RCC 7860 (cell line): ENCODE measurements around the gene ZNF407.

ENCODE experiments used
- DNase-seq: peaks from one replicate; pipeline ENCODE4 v3.0.0-alpha.2; 2015; ENCODE audit warnings: low spot score
- FAIRE-seq: peaks from 2 replicates; lab custom pipeline; 2012; peaks lifted over from hg19 to GRCh38; lab: Jason Lieb, UNC

Gene ZNF407

GRCh38 chr18:74775239-74775638 lies 177.6 kb downstream of the ZNF407 start:
- FAIRE-seq (no peak), DNase-seq (no peak)

- DNase-seq (no peak), FAIRE-seq (no peak)
Observed at GRCh38 chr18:74778191-74778847, 180.6 kb downstream of the ZNF407 start.

- FAIRE-seq (no peak), DNase-seq (no peak)
Observed at GRCh38 chr18:74784752-74785151, 187.1 kb downstream of the ZNF407 start.

- DNase-seq (no peak), FAIRE-seq (no peak)
Observed at GRCh38 chr18:74785632-74786031, 188.0 kb downstream of the ZNF407 start.

GRCh38 chr18:74788657-74789056 lies 191.0 kb downstream of the ZNF407 start:
- FAIRE-seq (peak; percentile 37), DNase-seq (no peak)

- FAIRE-seq (no peak), DNase-seq (no peak)
Observed at GRCh38 chr18:74789078-74789477, 191.4 kb downstream of the ZNF407 start.

GRCh38 chr18:74790451-74790850 lies 192.8 kb downstream of the ZNF407 start:
- FAIRE-seq: no peak
- no peak for DNase-seq

GRCh38 chr18:74791501-74792194 lies 194.0 kb downstream of the ZNF407 start:
- FAIRE-seq (no peak), DNase-seq (no peak)

GRCh38 chr18:74793746-74794145 lies 196.1 kb downstream of the ZNF407 start:
- FAIRE-seq (no peak), DNase-seq (no peak)

GRCh38 chr18:74795751-74796150 lies 198.1 kb downstream of the ZNF407 start:
- FAIRE-seq (no peak), DNase-seq (no peak)

GRCh38 chr18:74796211-74796610 lies 198.5 kb downstream of the ZNF407 start:
- FAIRE-seq (no peak), DNase-seq (no peak)

GRCh38 chr18:74796841-74797576 lies 199.3 kb downstream of the ZNF407 start:
- FAIRE-seq (no peak), DNase-seq (peak; percentile 52)

GRCh38 chr18:74797577-74798151 lies 200.0 kb downstream of the ZNF407 start:
- DNase-seq (no peak), FAIRE-seq (no peak)

GRCh38 chr18:74799542-74799941 lies 201.9 kb downstream of the ZNF407 start:
- FAIRE-seq: no peak
- DNase-seq: no peak

- DNase-seq: no peak
- no peak for FAIRE-seq
Observed at GRCh38 chr18:74800098-74800497, 202.4 kb downstream of the ZNF407 start.

GRCh38 chr18:74803117-74803516 lies 205.4 kb downstream of the ZNF407 start:
- no peak for DNase-seq
- no peak for FAIRE-seq

- FAIRE-seq (no peak), DNase-seq (no peak)
Observed at GRCh38 chr18:74803769-74804168, 206.1 kb downstream of the ZNF407 start.

- FAIRE-seq: no peak
Observed at GRCh38 chr18:74804677-74805076, 207.0 kb downstream of the ZNF407 start.

GRCh38 chr18:74806073-74806472 lies 208.4 kb downstream of the ZNF407 start:
- no peak for FAIRE-seq
- no peak for DNase-seq

More at GRCh38 chr18:74804677-74805076, 207.0 kb downstream of the ZNF407 start:
- no peak for DNase-seq

- DNase-seq (peak; percentile 85), FAIRE-seq (peak; percentile 95)
Observed at GRCh38 chr18:74806700-74807416, 209.2 kb downstream of the ZNF407 start.

- FAIRE-seq (no peak), DNase-seq (no peak)
Observed at GRCh38 chr18:74817576-74817975, 219.9 kb downstream of the ZNF407 start.
